MCF 10A (cell line): Measurements from ENCODE around the gene SLC2A6. TPM values are rescaled to one million over a fixed set of nuclear protein-coding genes. Genes with fewer than 3 reads are reported as not detected.

Experiments used
- BruUV-seq: library from RNA; stranded (reverse); fragments of 400-500 nt; replicated peaks from 2 replicates; lab custom pipeline; 2021; lab: Mats Ljungman, UMichigan
- CTCF ChIA-PET: fragments of 300-600 bp; sonication (Branson Sonifier 250); formaldehyde crosslinking; extraction: SDS; loops from one replicate; lab custom pipeline; 2021; ENCODE audit warnings: antibody characterized with exemption, inconsistent platforms; lab: Yijun Ruan, JAX
- POLR2A ChIA-PET: fragments of 300-600, 350-650 bp; sonication (Branson Sonifier 250); formaldehyde crosslinking; extraction: SDS; loops from one replicate; lab custom pipeline; 2020; ENCODE audit warnings: antibody characterized with exemption, inconsistent platforms; lab: Yijun Ruan, JAX
- DNase-seq: peaks from one replicate; pipeline ENCODE4 v3.0.0-alpha.2; 2018; ENCODE audit not compliant: unreplicated experiment
- H3K27ac Mint-ChIP-seq: one replicate; pipeline ENCODE4 v1.8.0; 2022; ENCODE audit warnings: mild to moderate bottlenecking, low read depth, mixed read lengths; ENCODE audit not compliant: unreplicated experiment
- H3K27me3 Mint-ChIP-seq: one replicate; pipeline ENCODE4 v1.8.0; 2022; ENCODE audit warnings: mixed read lengths; ENCODE audit not compliant: insufficient read depth, unreplicated experiment
- H3K36me3 Mint-ChIP-seq: one replicate; pipeline ENCODE4 v1.8.0; 2022; ENCODE audit warnings: mild to moderate bottlenecking, moderate library complexity, mixed read lengths; ENCODE audit not compliant: insufficient read depth, unreplicated experiment
- H3K4me1 Mint-ChIP-seq: one replicate; pipeline ENCODE4 v1.8.0; 2022; ENCODE audit warnings: mixed read lengths; ENCODE audit not compliant: insufficient read depth, unreplicated experiment
- H3K4me3 Mint-ChIP-seq: one replicate; pipeline ENCODE4 v1.8.0; 2022; ENCODE audit warnings: mild to moderate bottlenecking, moderate library complexity, mixed read lengths; ENCODE audit not compliant: unreplicated experiment
- H3K9me3 Mint-ChIP-seq: one replicate; pipeline ENCODE4 v1.8.0; 2022; ENCODE audit warnings: mixed read lengths; ENCODE audit not compliant: unreplicated experiment
- CTCF ChIP-seq: fragments of 200-600 bp; IDR thresholded peaks from one replicate; pipeline ENCODE4 v1.8.0; 2022; ENCODE audit warnings: antibody characterized with exemption, mild to moderate bottlenecking; ENCODE audit not compliant: unreplicated experiment
- intact Hi-C: fragments of 100-400 bp; cut with micrococcal nuclease; formaldehyde crosslinking; loops from 2 replicates; pipeline ENCODE4 v1.14.1; 2022
- total RNA-seq: library from RNA; stranded (reverse); gene quantifications from 2 replicates; pipeline ENCODE4 v1.2.3, GENCODE V29; 2022

SLC2A6 gene
- total RNA-seq, 1 experiment from 2014 or later: 0.42 TPM

- Mint-ChIP-seq H3K9me3 (no peaks in the 10 kb centered on the region), H3K27me3 (no peaks in the 10 kb centered on the region), H3K36me3 (no peaks in the 10 kb centered on the region), H3K4me1 (no peaks in the 10 kb centered on the region), H3K4me3 (peak within 1 kb of the TSS; percentile 92), H3K27ac (peak within 1 kb of the TSS; percentile 89)
- POLR2A ChIA-PET: interaction anchor here (0.6 to 2.3 kb wide), 11 partner anchors 10 to 1154 kb away, joined by 3 to 16 read pairs (median 7); partner anchors contain the start of genes GTF3C5, MED22, REXO4 and RPL7A
- no TSS peak for BruUV-seq
- CTCF ChIA-PET: interaction anchor here (0.6 to 0.7 kb wide), 2 partner anchors 27 to 437 kb away, joined by 3 read pairs; no protein-coding TSS in a partner anchor
- peak; percentile 93 for DNase-seq
- intact Hi-C loops: no loop called here
- TF ChIP-seq CTCF: no peak
Observed at GRCh38 chr9:133459476-133460404, 19.2 kb downstream of the SLC2A6 start, which contains the start of gene CACFD1. TSS of gene CACFD1 (plus strand) at chr9:133459978. CDS start at chr9:133460067, 89 bp downstream.

- Mint-ChIP-seq H3K27me3 (no peaks in the 10 kb centered on the region), H3K4me1 (no peaks in the 10 kb centered on the region), H3K27ac (no peak overlapping the region), H3K4me3 (peak overlapping the region; percentile 92), H3K9me3 (no peaks in the 10 kb centered on the region), H3K36me3 (no peaks in the 10 kb centered on the region)
- DNase-seq: no peak
- CTCF ChIA-PET: interaction anchor here (0.6 kb wide), 2 partner anchors 86 to 436 kb away, joined by 3 read pairs; no protein-coding TSS in a partner anchor
- POLR2A ChIA-PET: interaction anchor here (0.6 to 2.3 kb wide), 10 partner anchors 9 to 1155 kb away, joined by 3 to 16 read pairs (median 7); partner anchors contain the start of genes GTF3C5, MED22, REXO4 and RPL7A
- no TSS peak for BruUV-seq
- intact Hi-C loops: no loop called here
- no peak for TF ChIP-seq CTCF
Observed at GRCh38 chr9:133458643-133459312, 20.1 kb downstream of the SLC2A6 start.

GRCh38 chr9:133457748-133458147 is 21.2 kb downstream of the SLC2A6 start:
- H3K27ac Mint-ChIP-seq: no peak overlapping the region
- TF ChIP-seq CTCF: no peak
- no peak overlapping the region for H3K4me3 Mint-ChIP-seq
- H3K9me3 Mint-ChIP-seq: no peaks in the 10 kb centered on the region
- no peak for DNase-seq
- no peaks in the 10 kb centered on the region for H3K36me3 Mint-ChIP-seq
- no TSS peak for BruUV-seq
- H3K27me3 Mint-ChIP-seq: no peaks in the 10 kb centered on the region
- ChIA-PET POLR2A (interaction anchor here (1.0 kb wide), 1 partner anchor 322 kb away, joined by 3 read pairs; no protein-coding TSS in a partner anchor), CTCF (no interaction called here)
- no peaks in the 10 kb centered on the region for H3K4me1 Mint-ChIP-seq
- intact Hi-C loops: no loop called here
